Lung (tissue), 12 donors: ENCODE data around the gene EIF4EBP2. TPM values are rescaled to one million over a fixed set of nuclear protein-coding genes. Genes with fewer than 3 reads are reported as not detected.

Source experiments
- ATAC-seq: fragments of 200-7000 bp; cut with Tn5 transposase; one replicate; pipeline ENCODE4 v1.9.1; 2020; ENCODE audit warnings: moderate number of reproducible peaks; ENCODE audit not compliant: insufficient read depth, low FRiP score
- DNase-seq, 3 donors: peaks; one replicate each; pipeline ENCODE4 v3.0.0-alpha.2; 2013 to 2017
- H3K27ac ChIP-seq, 2 donors: one replicate each; pipeline ENCODE4 v1.5.1; 2013; ENCODE audit warnings: mild to moderate bottlenecking in 2 of 2, moderate library complexity in 2 of 2, control low read depth in 1 of 2, inconsistent platforms in 1 of 2, low read depth in 1 of 2, low read length in 1 of 2
- H3K27me3 ChIP-seq, 3 donors: one replicate each; pipeline ENCODE4 v1.5.1; 2013; ENCODE audit warnings: low read length in 2 of 3; ENCODE audit not compliant: control insufficient read depth in 3 of 3, insufficient read depth in 3 of 3
- H3K36me3 ChIP-seq, 4 donors: one replicate each; pipeline ENCODE4 v1.5.1; 2013; ENCODE audit warnings: low read length in 4 of 4, mild to moderate bottlenecking in 1 of 4, moderate library complexity in 1 of 4; ENCODE audit not compliant: control insufficient read depth in 4 of 4, insufficient read depth in 4 of 4
- H3K4me1 ChIP-seq, 5 donors: one replicate each; pipeline ENCODE4 v1.5.1; 2013; ENCODE audit warnings: low read length in 5 of 5, mild to moderate bottlenecking in 2 of 5, moderate library complexity in 1 of 5; ENCODE audit not compliant: control insufficient read depth in 5 of 5, insufficient read depth in 5 of 5
- H3K4me3 ChIP-seq: one replicate; pipeline ENCODE4 v1.5.1; 2013; ENCODE audit warnings: mild to moderate bottlenecking, control low read depth, moderate library complexity
- H3K9ac ChIP-seq, 2 donors: one replicate each; pipeline ENCODE4 v1.5.1; 2013; ENCODE audit warnings: low read length in 2 of 2, control low read depth in 1 of 2; ENCODE audit not compliant: insufficient read depth in 1 of 2
- H3K9me3 ChIP-seq, 4 donors: one replicate each; pipeline ENCODE4 v1.5.1; 2013; ENCODE audit warnings: low read length in 3 of 4, mild to moderate bottlenecking in 1 of 4, moderate library complexity in 1 of 4; ENCODE audit not compliant: control insufficient read depth in 4 of 4, insufficient read depth in 3 of 4
- WGBS, 2 donors: extraction: QIAGEN DNeasy Blood & Tissue Kit; methylation state at CpG; one replicate each; pipeline ENCODE4 v1.1.7; 2013; 5-methylcytosine and 5-hydroxymethylcytosine counted together
- polyA plus RNA-seq, 2 donors: library from polyadenylated mRNA; stranded (reverse); fragments of 200-250 nt; gene quantifications; one replicate each; pipeline ENCODE4 v1.2.1, GENCODE V29; 2013
- total RNA-seq, 2 donors: library from RNA; depleted of rRNA in 1 of 2; stranded (reverse); fragments of >200 nt in 1 of 2; gene quantifications; one replicate each; pipeline ENCODE4 v1.2.1, GENCODE V29; 2014 to 2021
- TF ChIP-seq, protein P1 (sequence below): IDR thresholded peaks from 2 replicates; pipeline ENCODE4 v1.5.1; 2012; ENCODE audit warnings: mild to moderate bottlenecking; ENCODE audit errors: control extremely low read depth, extremely low read depth
- donor health status: control.
- donor health status: control.
- donor health status: Bipolar disorder and iron deficiency.
- donor health status: healthy.
- donor health status: DM: yes; HTN: yes; CAD: no.

Gene EIF4EBP2
- total and polyA plus RNA-seq, 4 donors: 21.8 to 63.3 (median 41.3) TPM

DNA sequence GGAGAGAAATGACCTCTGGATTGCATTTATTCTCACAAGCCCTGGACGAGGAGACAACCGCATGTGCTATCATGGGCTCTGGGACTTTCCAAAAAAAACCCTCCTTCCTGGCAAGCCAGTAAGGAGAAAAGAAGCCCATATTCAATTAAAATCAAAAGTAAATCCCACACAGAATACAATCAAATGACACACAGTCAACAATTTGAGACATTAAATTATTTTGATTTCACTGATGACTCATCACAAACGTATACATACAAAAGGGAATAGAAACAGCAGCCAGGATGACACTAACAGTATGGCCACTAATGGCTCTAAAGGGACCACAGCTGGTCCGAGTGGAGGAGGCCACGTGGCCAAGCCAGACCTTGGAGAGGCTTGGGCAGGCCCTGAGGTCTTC, 46.4 kb upstream of the EIF4EBP2 start:
- no peak overlapping the region for H3K27ac ChIP-seq

DNA sequence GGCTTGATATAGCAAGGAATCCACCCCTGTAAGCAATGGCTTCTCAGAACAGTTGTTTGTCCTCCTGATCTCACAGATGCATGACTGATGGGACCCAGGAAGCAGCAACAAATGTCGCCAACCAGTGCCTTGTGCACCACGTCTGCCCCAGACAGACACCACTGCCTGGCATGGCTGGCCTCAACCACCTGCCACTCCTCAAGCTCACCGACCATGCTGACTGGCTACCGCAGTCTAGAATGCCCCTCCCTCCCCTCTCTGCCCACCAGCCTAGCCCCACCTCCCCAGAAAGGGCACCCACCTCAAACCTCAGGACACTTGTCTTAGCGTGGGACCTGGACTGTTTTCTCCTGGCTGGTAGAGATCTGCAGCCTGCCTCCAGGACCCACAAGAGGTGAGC, 45.5 kb upstream of the EIF4EBP2 start:
- DNase-seq (no peak), ATAC-seq (no peak)
- 75 to 92% methylated on average over 5 of the region's 5 CpGs for WGBS, 2 donors
- H3K36me3 ChIP-seq: no peaks in the 10 kb centered on the region
- H3K4me1 ChIP-seq: peaks cover 0 to 29% (median 21%) of the 10 kb centered on the region in 5 donors
- H3K27ac ChIP-seq: no peak overlapping the region
- H3K9me3 ChIP-seq: no peaks in the 10 kb centered on the region
- no peaks in the 10 kb centered on the region for H3K27me3 ChIP-seq
- H3K9ac ChIP-seq: no peak overlapping the region
- TF ChIP-seq, protein P1, sequence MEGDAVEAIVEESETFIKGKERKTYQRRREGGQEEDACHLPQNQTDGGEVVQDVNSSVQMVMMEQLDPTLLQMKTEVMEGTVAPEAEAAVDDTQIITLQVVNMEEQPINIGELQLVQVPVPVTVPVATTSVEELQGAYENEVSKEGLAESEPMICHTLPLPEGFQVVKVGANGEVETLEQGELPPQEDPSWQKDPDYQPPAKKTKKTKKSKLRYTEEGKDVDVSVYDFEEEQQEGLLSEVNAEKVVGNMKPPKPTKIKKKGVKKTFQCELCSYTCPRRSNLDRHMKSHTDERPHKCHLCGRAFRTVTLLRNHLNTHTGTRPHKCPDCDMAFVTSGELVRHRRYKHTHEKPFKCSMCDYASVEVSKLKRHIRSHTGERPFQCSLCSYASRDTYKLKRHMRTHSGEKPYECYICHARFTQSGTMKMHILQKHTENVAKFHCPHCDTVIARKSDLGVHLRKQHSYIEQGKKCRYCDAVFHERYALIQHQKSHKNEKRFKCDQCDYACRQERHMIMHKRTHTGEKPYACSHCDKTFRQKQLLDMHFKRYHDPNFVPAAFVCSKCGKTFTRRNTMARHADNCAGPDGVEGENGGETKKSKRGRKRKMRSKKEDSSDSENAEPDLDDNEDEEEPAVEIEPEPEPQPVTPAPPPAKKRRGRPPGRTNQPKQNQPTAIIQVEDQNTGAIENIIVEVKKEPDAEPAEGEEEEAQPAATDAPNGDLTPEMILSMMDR: no peak
- H3K4me3 ChIP-seq: no peak overlapping the region

More for the DNA sequence above, 46.4 kb upstream of the EIF4EBP2 start:
- H3K9me3 ChIP-seq: no peaks in the 10 kb centered on the region
- no peaks in the 10 kb centered on the region for H3K36me3 ChIP-seq
- ATAC-seq: no peak
- TF ChIP-seq, protein P1: no peak
- H3K27me3 ChIP-seq: no peaks in the 10 kb centered on the region
- peaks cover 0 to 32% (median 25%) of the 10 kb centered on the region in 5 donors for H3K4me1 ChIP-seq
- H3K4me3 ChIP-seq: no peak overlapping the region
- H3K9ac ChIP-seq: no peak overlapping the region
- DNase-seq: no peak
- WGBS, 2 donors: 44 to 62% methylated on average over 5 of the region's 5 CpGs

DNA sequence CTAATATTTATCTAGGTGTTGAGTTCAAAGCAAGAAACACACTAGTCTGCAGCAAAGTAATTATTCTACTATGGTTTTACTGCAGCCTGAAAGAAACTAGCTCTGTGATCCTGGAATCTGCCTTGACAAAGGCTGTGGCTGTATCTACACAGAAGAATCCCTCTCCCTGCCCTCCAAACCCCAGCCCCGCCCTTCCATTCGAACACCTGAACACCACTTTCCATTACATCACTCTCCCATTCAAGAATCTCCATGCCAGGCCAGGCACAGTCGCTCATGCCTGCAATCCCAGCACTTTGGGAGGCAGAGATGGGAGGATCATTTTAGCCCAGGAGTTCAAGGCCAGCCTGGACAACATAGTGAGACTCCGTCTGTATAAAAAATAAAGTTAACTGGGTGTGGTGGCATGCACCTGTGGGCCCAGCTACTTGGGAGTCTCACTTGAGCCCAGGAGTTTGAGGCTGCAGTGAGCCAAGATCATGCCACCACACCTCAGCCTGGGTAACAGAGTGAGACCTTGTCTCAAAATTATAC, 44.9 kb upstream of the EIF4EBP2 start:
- H3K27ac ChIP-seq: no peak overlapping the region
- H3K36me3 ChIP-seq: no peaks in the 10 kb centered on the region
- no peaks in the 10 kb centered on the region for H3K9me3 ChIP-seq
- TF ChIP-seq, protein P1: no peak
- H3K9ac ChIP-seq: no peak overlapping the region
- no peaks in the 10 kb centered on the region for H3K27me3 ChIP-seq
- H3K4me3 ChIP-seq: no peak overlapping the region
- H3K4me1 ChIP-seq: peaks cover 0 to 30% (median 23%) of the 10 kb centered on the region in 5 donors
- no peak for DNase-seq
- no peak for ATAC-seq
- 87 to 93% methylated on average over 4 of the region's 4 CpGs for WGBS, 2 donors

- Histone ChIP-seq H3K4me1 (peaks cover 0 to 26% (median 13%) of the 10 kb centered on the region in 5 donors), H3K9me3 (no peaks in the 10 kb centered on the region), H3K27ac (no peak overlapping the region), H3K36me3 (no peaks in the 10 kb centered on the region), H3K27me3 (no peaks in the 10 kb centered on the region), H3K4me3 (no peak overlapping the region), H3K9ac (no peak overlapping the region)
- DNase-seq (no peak), ATAC-seq (no peak)
- TF ChIP-seq, protein P1: no peak
- 93 to 95% methylated on average over 2 of the region's 2 CpGs for WGBS, 2 donors
Measured at GRCh38 chr10:70360215-70360614, 43.7 kb upstream of the EIF4EBP2 start.
